HEK293 (cell line): ENCODE data around the gene HEPH.

ENCODE experiments used
- CTCF ChIA-PET: fragments of 350-600 bp; formaldehyde crosslinking; extraction: SDS; loops from one replicate; lab custom pipeline; 2021; ENCODE audit warnings: antibody characterized with exemption; lab: Yijun Ruan, JAX
- POLR2A ChIA-PET: fragments of 300-600 bp; formaldehyde crosslinking; extraction: SDS; loops from one replicate; lab custom pipeline; 2020; ENCODE audit warnings: antibody characterized with exemption, inconsistent platforms; lab: Yijun Ruan, JAX
- H3K27ac ChIP-seq: fragments of 200-500 bp; sonication (Bioruptor generic); 2 replicates; pipeline ENCODE4 v1.5.1; 2014; ENCODE audit warnings: low read depth, low read length, control low read depth, inconsistent platforms; ENCODE audit errors: extremely low read depth
- H3K36me3 ChIP-seq, 2 experiments: fragments of 200-500 bp in 1 of 2; sonication (Bioruptor generic) in 1 of 2; 1 replicate in 1 of 2; 2 replicates in 1 of 2; pipeline ENCODE4 v1.5.1; 2014 to 2017; ENCODE audit warnings: inconsistent platforms in 2 of 2, low read length in 2 of 2; ENCODE audit not compliant: control insufficient read depth in 2 of 2, insufficient read depth in 1 of 2
- H3K4me1 ChIP-seq: fragments of 200-500 bp; sonication (Bioruptor generic); 2 replicates; pipeline ENCODE4 v1.5.1; 2014; ENCODE audit warnings: mild to moderate bottlenecking, low read length, inconsistent platforms; ENCODE audit not compliant: control insufficient read depth, insufficient read depth
- H3K4me3 ChIP-seq: 2 replicates; pipeline ENCODE4 v1.5.1; 2011; ENCODE audit warnings: low read depth, mild to moderate bottlenecking, control low read depth, low read length, moderate library complexity
- H3K9me3 ChIP-seq: fragments of 200-500 bp; sonication (Bioruptor generic); 2 replicates; pipeline ENCODE4 v1.5.1; 2014; ENCODE audit warnings: low read depth, low read length, inconsistent platforms; ENCODE audit not compliant: control insufficient read depth, insufficient read depth
- EGR2 ChIP-seq: fragments of 450-650 bp; formaldehyde crosslinking; IDR thresholded peaks from 2 replicates; pipeline ENCODE4 v1.5.1; 2016; ENCODE audit warnings: low read depth, missing biosample characterization, missing genetic modification characterization
- KLF1 ChIP-seq: fragments of 450-650 bp; formaldehyde crosslinking; IDR thresholded peaks from 2 replicates; pipeline ENCODE4 v1.5.1; 2016; ENCODE audit warnings: missing biosample characterization, missing genetic modification characterization
- KLF16 ChIP-seq: fragments of 450-650 bp; formaldehyde crosslinking; IDR thresholded peaks from 2 replicates; pipeline ENCODE4 v1.5.1; 2017; ENCODE audit warnings: missing biosample characterization, missing genetic modification characterization
- KLF8 ChIP-seq: fragments of 450-650 bp; formaldehyde crosslinking; IDR thresholded peaks from 2 replicates; pipeline ENCODE4 v1.5.1; 2016; ENCODE audit warnings: missing biosample characterization, missing genetic modification characterization
- SP7 ChIP-seq: fragments of 450-650 bp; formaldehyde crosslinking; IDR thresholded peaks from 2 replicates; pipeline ENCODE4 v1.5.1; 2016; ENCODE audit warnings: missing biosample characterization, missing genetic modification characterization
- ZBTB7A ChIP-seq: fragments of 450-650 bp; formaldehyde crosslinking; IDR thresholded peaks from 2 replicates; pipeline ENCODE4 v1.5.1; 2016; ENCODE audit warnings: low read depth, missing biosample characterization, missing genetic modification characterization
- ZNF121 ChIP-seq: fragments of 450-650 bp; formaldehyde crosslinking; IDR thresholded peaks from 2 replicates; pipeline ENCODE4 v1.5.1; 2016; ENCODE audit warnings: missing biosample characterization, missing genetic modification characterization
- ZNF146 ChIP-seq: fragments of 450-650 bp; formaldehyde crosslinking; IDR thresholded peaks from 2 replicates; pipeline ENCODE4 v1.5.1; 2016; ENCODE audit warnings: missing biosample characterization, missing genetic modification characterization
- ZNF184 ChIP-seq: fragments of 450-650 bp; IDR thresholded peaks from 2 replicates; pipeline ENCODE4 v1.5.1; 2018; ENCODE audit warnings: missing biosample characterization, mild to moderate bottlenecking, missing genetic modification characterization
- ZNF214 ChIP-seq: fragments of 450-650 bp; formaldehyde crosslinking; IDR thresholded peaks from 2 replicates; pipeline ENCODE4 v1.5.1; 2017; ENCODE audit warnings: missing biosample characterization, mild to moderate bottlenecking, missing genetic modification characterization, borderline replicate concordance
- ZNF221 ChIP-seq: fragments of 450-650 bp; formaldehyde crosslinking; IDR thresholded peaks from 2 replicates; pipeline ENCODE4 v1.5.1; 2017; ENCODE audit warnings: missing biosample characterization, missing genetic modification characterization, borderline replicate concordance
- ZNF302 ChIP-seq: fragments of 450-650 bp; formaldehyde crosslinking; IDR thresholded peaks from 2 replicates; pipeline ENCODE4 v1.5.1; 2016; ENCODE audit warnings: missing biosample characterization, missing genetic modification characterization, low read depth
- ZNF354C ChIP-seq: fragments of 450-650 bp; formaldehyde crosslinking; IDR thresholded peaks from 2 replicates; pipeline ENCODE4 v1.5.1; 2016; ENCODE audit warnings: missing biosample characterization, missing genetic modification characterization, low read depth, borderline replicate concordance
- ZNF423 ChIP-seq: fragments of 450-650 bp; formaldehyde crosslinking; IDR thresholded peaks from 2 replicates; pipeline ENCODE4 v1.5.1; 2016; ENCODE audit warnings: missing biosample characterization, missing genetic modification characterization
- ZNF501 ChIP-seq: fragments of 450-650 bp; formaldehyde crosslinking; IDR thresholded peaks from 2 replicates; pipeline ENCODE4 v1.5.1; 2016; ENCODE audit warnings: missing biosample characterization, missing genetic modification characterization
- ZNF555 ChIP-seq: fragments of 450-650 bp; formaldehyde crosslinking; conservative IDR thresholded peaks from 2 replicates; pipeline ENCODE4 v1.5.1; 2017; ENCODE audit warnings: missing biosample characterization, mild to moderate bottlenecking, missing genetic modification characterization, inconsistent platforms
- ZNF571 ChIP-seq: fragments of 450-650 bp; formaldehyde crosslinking; IDR thresholded peaks from 2 replicates; pipeline ENCODE4 v1.5.0; 2017; ENCODE audit warnings: missing biosample characterization, missing genetic modification characterization
- ZNF629 ChIP-seq: fragments of 450-650 bp; formaldehyde crosslinking; IDR thresholded peaks from 2 replicates; pipeline ENCODE4 v1.5.1; 2017; ENCODE audit warnings: missing biosample characterization, missing genetic modification characterization
- ZNF785 ChIP-seq: fragments of 450-650 bp; formaldehyde crosslinking; IDR thresholded peaks from 2 replicates; pipeline ENCODE4 v1.5.1; 2016; ENCODE audit warnings: missing biosample characterization, missing genetic modification characterization
- TF ChIP-seq, protein P1 (sequence below): IDR thresholded peaks from 2 replicates; pipeline ENCODE4 v1.6.1; 2011; ENCODE audit warnings: mild to moderate bottlenecking, low read depth, low read length, borderline replicate concordance
- TF ChIP-seq, protein P2 (sequence below): fragments of 450-650 bp; formaldehyde crosslinking; IDR thresholded peaks from 2 replicates; pipeline ENCODE4 v1.5.1; 2016; ENCODE audit warnings: missing biosample characterization, missing genetic modification characterization
- TF ChIP-seq, protein P3 (sequence below): fragments of 450-650 bp; formaldehyde crosslinking; IDR thresholded peaks from 2 replicates; pipeline ENCODE4 v1.5.1; 2016; ENCODE audit warnings: missing biosample characterization, missing genetic modification characterization
- TF ChIP-seq, protein P4 (sequence below): fragments of 450-650 bp; formaldehyde crosslinking; IDR thresholded peaks from 2 replicates; pipeline ENCODE4 v1.5.1; 2016; ENCODE audit warnings: missing biosample characterization, missing genetic modification characterization
- TF ChIP-seq, protein P5 (sequence below): fragments of 450-650 bp; formaldehyde crosslinking; IDR thresholded peaks from 2 replicates; pipeline ENCODE4; 2016; ENCODE audit warnings: missing biosample characterization, missing genetic modification characterization

The HEPH gene

DNA sequence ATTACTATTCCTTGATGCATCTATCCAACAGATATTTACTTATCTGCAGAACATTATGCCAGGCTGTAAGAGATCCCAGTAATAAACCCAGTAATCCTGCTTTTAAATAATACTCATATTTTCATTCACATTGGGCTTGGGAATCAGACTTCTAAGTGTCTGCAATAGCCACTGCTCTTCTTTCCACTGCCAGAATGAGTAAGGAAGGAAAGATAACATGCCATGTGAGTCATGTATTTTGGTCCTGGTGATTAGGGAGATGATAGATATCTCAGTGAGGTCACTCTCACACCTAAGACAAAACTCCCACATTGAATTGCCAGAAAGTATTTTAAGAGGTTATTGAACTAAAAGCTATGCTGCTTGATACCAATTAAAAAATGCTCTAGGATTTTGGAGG is 13.9 kb upstream of the HEPH start:
- POLR2A ChIA-PET, result no interaction called here
- H3K9me3 ChIP-seq, result no peaks in the 10 kb centered on the region; the same call in 1 of the 2 replicates
- H3K36me3 ChIP-seq, result no peaks in the 10 kb centered on the region
- H3K27ac ChIP-seq, result no peak overlapping the region
- no peak overlapping the region for H3K4me3 ChIP-seq
- TF ChIP-seq ZBTB7A (tag by site-specific recombination) (no peak), ZNF423 (tag by site-specific recombination) (no peak), KLF16 (tag by site-specific recombination) (no peak), ZNF501 (tag by site-specific recombination) (no peak), ZNF571 (tag by site-specific recombination) (no peak), KLF8 (tag by site-specific recombination) (no peak), SP7 (tag by site-specific recombination) (no peak)
- TF ChIP-seq, protein P1, sequence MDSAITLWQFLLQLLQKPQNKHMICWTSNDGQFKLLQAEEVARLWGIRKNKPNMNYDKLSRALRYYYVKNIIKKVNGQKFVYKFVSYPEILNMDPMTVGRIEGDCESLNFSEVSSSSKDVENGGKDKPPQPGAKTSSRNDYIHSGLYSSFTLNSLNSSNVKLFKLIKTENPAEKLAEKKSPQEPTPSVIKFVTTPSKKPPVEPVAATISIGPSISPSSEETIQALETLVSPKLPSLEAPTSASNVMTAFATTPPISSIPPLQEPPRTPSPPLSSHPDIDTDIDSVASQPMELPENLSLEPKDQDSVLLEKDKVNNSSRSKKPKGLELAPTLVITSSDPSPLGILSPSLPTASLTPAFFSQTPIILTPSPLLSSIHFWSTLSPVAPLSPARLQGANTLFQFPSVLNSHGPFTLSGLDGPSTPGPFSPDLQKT, result no peak
- TF ChIP-seq, protein P2, sequence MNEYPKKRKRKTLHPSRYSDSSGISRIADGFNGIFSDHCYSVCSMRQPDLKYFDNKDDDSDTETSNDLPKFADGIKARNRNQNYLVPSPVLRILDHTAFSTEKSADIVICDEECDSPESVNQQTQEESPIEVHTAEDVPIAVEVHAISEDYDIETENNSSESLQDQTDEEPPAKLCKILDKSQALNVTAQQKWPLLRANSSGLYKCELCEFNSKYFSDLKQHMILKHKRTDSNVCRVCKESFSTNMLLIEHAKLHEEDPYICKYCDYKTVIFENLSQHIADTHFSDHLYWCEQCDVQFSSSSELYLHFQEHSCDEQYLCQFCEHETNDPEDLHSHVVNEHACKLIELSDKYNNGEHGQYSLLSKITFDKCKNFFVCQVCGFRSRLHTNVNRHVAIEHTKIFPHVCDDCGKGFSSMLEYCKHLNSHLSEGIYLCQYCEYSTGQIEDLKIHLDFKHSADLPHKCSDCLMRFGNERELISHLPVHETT (tag by site-specific recombination), result no peak
- CTCF ChIA-PET, result no interaction called here
- H3K4me1 ChIP-seq, result no peaks in the 10 kb centered on the region

DNA sequence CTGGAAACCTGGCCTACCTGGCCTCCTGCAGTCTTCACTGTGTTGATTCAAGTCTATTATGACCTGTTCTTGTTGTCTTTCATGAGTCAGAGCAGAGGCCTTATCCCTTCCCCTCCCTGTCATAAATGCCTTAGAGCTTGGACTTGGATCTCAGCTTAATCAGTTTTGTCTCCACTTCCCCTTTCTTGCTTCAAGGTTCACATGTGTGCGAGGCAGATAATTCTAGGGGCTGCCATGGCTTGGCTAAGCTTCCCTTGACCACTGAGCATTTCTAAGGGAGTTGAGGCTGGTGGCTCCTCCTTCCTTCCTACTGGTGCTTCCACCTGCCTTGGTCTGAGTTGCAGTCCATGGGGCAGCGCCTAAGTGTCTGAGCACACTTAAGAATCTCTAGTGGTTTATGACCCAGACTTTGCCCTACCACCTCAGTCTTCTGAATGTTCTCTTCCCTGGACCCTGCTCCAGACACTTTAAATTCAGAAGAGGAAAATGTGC is 1.7 kb upstream of the HEPH start:
- CTCF ChIA-PET, result no interaction called here
- H3K4me3 ChIP-seq, result no peak overlapping the region
- POLR2A ChIA-PET, result no interaction called here

More for the DNA sequence above, 1.7 kb upstream of the HEPH start:
- H3K27ac ChIP-seq, result no peak overlapping the region
- no peaks in the 10 kb centered on the region for H3K9me3 ChIP-seq
- TF ChIP-seq ZNF354C (tag by site-specific recombination), result no peak
- TF ChIP-seq KLF1 (tag by site-specific recombination), result no peak
- TF ChIP-seq ZNF555 (tag by site-specific recombination), result no peak
- TF ChIP-seq, protein P3, sequence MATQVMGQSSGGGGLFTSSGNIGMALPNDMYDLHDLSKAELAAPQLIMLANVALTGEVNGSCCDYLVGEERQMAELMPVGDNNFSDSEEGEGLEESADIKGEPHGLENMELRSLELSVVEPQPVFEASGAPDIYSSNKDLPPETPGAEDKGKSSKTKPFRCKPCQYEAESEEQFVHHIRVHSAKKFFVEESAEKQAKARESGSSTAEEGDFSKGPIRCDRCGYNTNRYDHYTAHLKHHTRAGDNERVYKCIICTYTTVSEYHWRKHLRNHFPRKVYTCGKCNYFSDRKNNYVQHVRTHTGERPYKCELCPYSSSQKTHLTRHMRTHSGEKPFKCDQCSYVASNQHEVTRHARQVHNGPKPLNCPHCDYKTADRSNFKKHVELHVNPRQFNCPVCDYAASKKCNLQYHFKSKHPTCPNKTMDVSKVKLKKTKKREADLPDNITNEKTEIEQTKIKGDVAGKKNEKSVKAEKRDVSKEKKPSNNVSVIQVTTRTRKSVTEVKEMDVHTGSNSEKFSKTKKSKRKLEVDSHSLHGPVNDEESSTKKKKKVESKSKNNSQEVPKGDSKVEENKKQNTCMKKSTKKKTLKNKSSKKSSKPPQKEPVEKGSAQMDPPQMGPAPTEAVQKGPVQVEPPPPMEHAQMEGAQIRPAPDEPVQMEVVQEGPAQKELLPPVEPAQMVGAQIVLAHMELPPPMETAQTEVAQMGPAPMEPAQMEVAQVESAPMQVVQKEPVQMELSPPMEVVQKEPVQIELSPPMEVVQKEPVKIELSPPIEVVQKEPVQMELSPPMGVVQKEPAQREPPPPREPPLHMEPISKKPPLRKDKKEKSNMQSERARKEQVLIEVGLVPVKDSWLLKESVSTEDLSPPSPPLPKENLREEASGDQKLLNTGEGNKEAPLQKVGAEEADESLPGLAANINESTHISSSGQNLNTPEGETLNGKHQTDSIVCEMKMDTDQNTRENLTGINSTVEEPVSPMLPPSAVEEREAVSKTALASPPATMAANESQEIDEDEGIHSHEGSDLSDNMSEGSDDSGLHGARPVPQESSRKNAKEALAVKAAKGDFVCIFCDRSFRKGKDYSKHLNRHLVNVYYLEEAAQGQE (tag by site-specific recombination), result no peak
- no peak for TF ChIP-seq ZNF629 (tag by site-specific recombination)
- no peak for TF ChIP-seq ZNF184
- TF ChIP-seq ZNF785 (tag by site-specific recombination), result no peak
- TF ChIP-seq ZNF146 (tag by site-specific recombination), result no peak
- TF ChIP-seq, protein P4, sequence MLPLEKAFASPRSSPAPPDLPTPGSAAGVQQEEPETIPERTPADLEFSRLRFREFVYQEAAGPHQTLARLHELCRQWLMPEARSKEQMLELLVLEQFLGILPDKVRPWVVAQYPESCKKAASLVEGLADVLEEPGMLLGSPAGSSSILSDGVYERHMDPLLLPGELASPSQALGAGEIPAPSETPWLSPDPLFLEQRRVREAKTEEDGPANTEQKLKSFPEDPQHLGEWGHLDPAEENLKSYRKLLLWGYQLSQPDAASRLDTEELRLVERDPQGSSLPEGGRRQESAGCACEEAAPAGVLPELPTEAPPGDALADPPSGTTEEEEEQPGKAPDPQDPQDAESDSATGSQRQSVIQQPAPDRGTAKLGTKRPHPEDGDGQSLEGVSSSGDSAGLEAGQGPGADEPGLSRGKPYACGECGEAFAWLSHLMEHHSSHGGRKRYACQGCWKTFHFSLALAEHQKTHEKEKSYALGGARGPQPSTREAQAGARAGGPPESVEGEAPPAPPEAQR, result no peak
- TF ChIP-seq EGR2, result no peak
- TF ChIP-seq ZNF302 (tag by site-specific recombination), result no peak
- TF ChIP-seq ZNF121, result no peak
- TF ChIP-seq, protein P5, sequence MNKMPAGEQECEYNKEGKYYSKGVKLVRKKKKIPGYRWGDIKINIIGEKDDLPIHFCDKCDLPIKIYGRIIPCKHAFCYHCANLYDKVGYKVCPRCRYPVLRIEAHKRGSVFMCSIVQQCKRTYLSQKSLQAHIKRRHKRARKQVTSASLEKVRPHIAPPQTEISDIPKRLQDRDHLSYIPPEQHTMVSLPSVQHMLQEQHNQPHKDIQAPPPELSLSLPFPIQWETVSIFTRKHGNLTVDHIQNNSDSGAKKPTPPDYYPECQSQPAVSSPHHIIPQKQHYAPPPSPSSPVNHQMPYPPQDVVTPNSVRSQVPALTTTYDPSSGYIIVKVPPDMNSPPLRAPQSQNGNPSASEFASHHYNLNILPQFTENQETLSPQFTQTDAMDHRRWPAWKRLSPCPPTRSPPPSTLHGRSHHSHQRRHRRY (tag by site-specific recombination), result no peak
- TF ChIP-seq ZNF214 (tag by site-specific recombination), result no peak
- TF ChIP-seq ZNF221 (tag by site-specific recombination), result no peak
- TF ChIP-seq, all 188 proteins: peak for 0
- Histone ChIP-seq H3K4me1 (no peaks in the 10 kb centered on the region), H3K36me3 (no peaks in the 10 kb centered on the region)
